Uterus (tissue), 2 donors: ENCODE measurements around the gene SMOC1.

Experiments used
- POLR2A ChIP-seq, 2 donors: fragments of 450-650 bp; IDR thresholded peaks; one replicate each; pipeline ENCODE4 v1.6.1; 2016; ENCODE audit warnings: antibody characterized with exemption in 2 of 2, mild to moderate bottlenecking in 1 of 2, moderate library complexity in 1 of 2
- TF ChIP-seq, protein P1 (sequence below), 4 experiments: fragments of 200-600 bp in 2 of 4; fragments of 450-650 bp in 2 of 4; sonication (generic) in 2 of 4; IDR thresholded peaks; one replicate each; pipeline ENCODE4 v1.5.1; 2016 to 2019; ENCODE audit warnings: antibody characterized with exemption in 4 of 4, mild to moderate bottlenecking in 2 of 4, moderate library complexity in 1 of 4

DNA sequence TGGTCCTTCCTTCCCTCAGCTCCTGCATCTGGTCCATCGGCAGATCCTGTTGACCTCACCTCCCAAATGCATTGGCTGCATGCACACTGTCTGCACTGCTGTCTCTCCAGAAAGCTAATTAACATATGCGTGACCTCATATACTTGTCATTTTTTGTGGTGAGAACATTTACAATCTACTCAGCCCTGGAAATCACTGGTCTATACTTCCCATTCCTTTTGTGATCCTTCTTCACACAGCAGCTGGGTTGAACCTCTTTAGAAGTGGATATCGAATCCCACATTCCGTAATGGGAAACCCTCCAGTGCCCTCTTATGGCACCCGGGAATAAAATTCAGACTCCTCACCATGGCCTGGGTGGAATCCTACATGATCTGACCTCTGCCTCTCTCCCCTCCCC is 45.0 kb downstream of the SMOC1 start:
- TF ChIP-seq, protein P1, sequence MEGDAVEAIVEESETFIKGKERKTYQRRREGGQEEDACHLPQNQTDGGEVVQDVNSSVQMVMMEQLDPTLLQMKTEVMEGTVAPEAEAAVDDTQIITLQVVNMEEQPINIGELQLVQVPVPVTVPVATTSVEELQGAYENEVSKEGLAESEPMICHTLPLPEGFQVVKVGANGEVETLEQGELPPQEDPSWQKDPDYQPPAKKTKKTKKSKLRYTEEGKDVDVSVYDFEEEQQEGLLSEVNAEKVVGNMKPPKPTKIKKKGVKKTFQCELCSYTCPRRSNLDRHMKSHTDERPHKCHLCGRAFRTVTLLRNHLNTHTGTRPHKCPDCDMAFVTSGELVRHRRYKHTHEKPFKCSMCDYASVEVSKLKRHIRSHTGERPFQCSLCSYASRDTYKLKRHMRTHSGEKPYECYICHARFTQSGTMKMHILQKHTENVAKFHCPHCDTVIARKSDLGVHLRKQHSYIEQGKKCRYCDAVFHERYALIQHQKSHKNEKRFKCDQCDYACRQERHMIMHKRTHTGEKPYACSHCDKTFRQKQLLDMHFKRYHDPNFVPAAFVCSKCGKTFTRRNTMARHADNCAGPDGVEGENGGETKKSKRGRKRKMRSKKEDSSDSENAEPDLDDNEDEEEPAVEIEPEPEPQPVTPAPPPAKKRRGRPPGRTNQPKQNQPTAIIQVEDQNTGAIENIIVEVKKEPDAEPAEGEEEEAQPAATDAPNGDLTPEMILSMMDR (IDR thresholded peaks at IDR 0.05), result no peak
- TF ChIP-seq POLR2A (IDR thresholded peaks at IDR 0.05), result no peak
